Embryonic facial prominence (tissue), 1 donor: ENCODE data around the gene AMD1.

ENCODE experiments used
- DNase-seq: peaks from one replicate; pipeline ENCODE4 v3.0.0-alpha.2; 2016; ENCODE audit errors: extremely low spot score

The AMD1 gene

GRCh38 chr6:110938171-110938570 is 63.6 kb downstream of the AMD1 start:
- no peak for DNase-seq

DNA sequence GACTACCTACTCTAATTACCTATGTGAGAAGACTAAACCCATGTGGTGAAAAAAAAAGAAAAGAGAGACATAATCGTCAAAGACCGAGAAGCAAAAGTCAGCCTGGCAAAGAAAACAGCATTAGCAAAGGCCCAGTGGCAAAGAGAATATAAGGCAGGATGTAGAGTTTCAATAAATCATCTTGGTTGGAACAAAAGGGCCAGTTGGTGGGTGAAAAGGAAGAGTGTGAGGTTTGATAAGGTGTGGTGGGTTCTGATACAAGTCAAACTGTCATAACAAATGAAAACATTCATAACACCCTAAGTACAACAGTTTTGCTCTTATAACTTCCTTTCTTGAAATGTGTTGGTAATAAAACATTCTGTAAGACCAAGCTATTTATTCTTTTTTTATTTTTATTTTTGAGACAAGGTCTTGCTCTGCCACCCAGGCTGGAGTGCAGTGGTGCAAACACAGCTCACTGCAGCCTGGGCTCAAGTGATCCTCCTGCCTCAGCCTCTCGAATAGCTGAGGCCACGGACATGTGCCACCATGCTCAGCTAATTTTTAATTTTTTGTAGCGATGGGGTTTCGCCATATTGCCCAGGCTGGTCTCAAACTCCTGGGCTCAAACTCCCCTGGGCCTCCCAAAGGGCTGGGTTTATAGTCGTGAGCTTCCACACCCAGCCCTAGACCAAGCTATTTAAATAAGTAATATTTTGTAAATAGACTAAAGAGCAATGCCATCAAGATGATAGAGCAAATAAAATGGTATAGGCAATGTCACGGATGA is 65.0 kb downstream of the AMD1 start:
- DNase-seq = no peak

DNA sequence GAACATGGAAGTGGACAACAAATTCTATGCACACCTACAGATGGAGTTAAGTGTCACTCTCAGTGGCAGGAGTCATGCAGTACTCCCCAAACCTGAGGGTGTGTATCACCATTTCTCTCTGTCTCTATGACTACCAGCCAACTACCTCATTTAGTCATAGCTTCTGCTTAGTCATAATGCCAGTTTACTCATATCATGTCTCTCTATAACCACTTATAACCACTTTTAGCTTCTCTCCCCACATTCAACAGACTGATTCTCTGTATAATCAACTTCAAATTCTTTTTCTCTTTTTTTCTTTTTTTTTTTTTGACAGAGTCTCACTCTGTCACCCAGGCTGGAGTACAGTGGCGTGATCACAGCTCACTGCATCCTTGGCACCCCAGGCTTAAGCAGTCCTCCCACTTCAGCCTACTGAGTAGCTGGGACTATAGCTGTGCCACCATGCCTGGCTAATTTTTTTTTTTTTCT is 70.1 kb downstream of the AMD1 start:
- DNase-seq = no peak
